ENCODE results near the gene PRR7.

DNA sequence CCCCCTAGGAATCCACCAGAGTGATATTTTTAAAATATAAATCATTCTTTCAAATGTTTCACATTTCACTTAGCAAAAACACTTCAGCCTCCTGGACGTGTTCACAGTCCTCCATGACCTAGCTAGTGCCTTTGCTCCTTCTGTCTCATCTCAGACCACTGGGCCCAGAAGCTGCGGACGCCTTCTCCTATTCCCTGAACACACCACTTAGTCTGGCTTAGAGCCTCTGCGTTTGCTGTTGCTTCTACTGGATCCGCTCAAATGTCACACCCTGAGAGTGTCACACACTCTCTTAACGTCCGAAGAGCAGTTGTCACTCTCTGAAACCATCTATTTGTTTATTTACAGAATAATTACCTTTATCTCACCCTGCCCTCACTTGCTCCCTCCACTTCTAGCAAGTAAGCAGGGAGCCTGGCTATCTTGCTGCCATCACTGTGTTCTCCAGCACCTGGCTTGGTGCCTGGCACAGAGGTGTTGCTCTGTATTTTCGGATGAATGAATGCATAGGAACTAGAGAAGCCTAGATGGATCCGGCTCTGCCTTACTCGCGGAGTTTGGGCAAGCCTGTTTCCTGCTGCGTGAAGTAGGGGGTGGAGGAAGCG, 21.3 kb upstream of the PRR7 start:
- TF ChIP-seq, protein P1, sequence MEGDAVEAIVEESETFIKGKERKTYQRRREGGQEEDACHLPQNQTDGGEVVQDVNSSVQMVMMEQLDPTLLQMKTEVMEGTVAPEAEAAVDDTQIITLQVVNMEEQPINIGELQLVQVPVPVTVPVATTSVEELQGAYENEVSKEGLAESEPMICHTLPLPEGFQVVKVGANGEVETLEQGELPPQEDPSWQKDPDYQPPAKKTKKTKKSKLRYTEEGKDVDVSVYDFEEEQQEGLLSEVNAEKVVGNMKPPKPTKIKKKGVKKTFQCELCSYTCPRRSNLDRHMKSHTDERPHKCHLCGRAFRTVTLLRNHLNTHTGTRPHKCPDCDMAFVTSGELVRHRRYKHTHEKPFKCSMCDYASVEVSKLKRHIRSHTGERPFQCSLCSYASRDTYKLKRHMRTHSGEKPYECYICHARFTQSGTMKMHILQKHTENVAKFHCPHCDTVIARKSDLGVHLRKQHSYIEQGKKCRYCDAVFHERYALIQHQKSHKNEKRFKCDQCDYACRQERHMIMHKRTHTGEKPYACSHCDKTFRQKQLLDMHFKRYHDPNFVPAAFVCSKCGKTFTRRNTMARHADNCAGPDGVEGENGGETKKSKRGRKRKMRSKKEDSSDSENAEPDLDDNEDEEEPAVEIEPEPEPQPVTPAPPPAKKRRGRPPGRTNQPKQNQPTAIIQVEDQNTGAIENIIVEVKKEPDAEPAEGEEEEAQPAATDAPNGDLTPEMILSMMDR (IDR thresholded peaks at IDR 0.05; ENCODE audit: poor library complexity), result no peak
- no peak for TF ChIP-seq EZH2phosphoT487 (IDR thresholded peaks at IDR 0.05; ENCODE audit: low read depth, severe bottlenecking, unreplicated experiment)

Data from hepatocyte (in vitro differentiated cells).